ENCODE measurements around the gene DARS1. TPM values are rescaled to one million over a fixed set of nuclear protein-coding genes. Genes with fewer than 3 reads are reported as not detected.

Gene DARS1
- total RNA-seq (2022; extraction: Qiagen RNA extraction; ENCODE audit: low read depth), result 44.0 to 63.0 TPM (median 55.1 TPM) in 5 replicates

DNA sequence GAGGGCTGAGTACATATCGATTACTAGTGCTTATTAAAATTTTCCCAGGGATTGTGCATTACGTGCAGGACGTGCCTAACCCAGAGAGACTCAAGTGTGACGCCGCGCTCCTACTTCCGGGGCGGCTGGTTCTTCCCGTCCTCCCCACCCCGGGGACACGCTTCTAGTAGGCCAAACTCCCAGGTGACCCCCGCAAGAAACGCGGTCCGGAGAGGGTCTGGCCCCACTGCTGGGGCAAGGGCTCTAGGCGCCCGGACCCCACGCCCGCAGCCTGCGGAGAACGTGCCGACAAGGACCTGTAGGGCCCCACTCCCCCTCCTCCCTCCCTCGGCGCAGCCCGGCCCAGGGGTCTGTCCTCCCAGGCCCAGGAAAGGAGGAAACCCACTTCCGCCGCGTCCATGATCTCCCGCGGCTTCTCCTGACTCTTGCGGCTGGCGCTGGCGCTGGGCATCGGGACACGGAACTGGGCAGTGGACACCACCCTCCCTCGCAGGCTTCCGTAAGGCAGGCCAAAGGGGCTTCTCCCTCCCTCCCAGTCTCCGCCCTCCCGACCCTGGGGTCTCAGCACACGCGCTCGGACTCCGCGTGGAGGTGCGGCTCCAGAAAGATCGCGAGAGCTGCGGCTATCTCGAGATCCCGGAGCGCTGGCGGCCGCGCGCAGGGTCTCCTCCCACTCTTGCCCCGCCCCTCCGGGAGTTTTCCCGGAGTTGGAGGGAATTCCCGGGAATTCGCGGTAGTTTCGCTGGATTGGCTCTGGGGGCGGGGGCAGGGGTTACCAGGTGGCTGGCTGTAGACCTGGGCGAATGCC is at the start of gene DARS1:
Gene DARS1, minus strand, starts transcription at position 609 of the 808 bp plus-strand sequence. Its CDS starts 158 bp downstream, at position 451.

DNA sequence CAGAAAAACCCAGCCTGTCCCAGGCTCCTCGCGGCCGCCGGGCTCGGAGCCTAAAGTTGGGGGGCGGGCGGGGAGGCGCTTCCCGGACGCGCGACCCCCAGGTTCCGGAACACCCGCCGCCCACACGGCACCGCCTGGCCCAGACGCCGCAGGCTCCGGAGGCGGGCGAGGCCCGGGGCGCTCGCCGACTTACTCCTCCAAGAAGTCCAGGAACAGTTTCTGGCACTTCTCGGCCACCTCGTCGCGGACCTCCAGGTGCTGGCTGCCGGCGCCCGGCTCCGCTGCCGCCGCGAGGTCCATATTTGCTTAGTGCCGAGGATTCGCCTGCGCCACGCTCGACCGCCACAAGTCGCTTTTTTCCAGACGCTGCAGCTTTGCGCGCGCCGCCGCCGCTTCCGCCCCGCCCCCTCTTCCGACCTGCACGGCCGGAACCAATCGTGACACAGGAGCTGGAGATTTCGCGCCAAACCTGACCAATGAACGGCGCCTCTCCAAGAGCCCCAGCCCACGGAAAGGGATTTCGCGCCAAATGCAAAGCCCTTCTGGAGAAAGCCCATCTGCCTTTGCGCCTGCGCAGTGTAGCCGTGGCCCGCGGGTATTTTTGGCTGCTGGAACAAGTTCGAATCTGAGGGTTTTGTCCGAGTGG is 109.2 kb downstream of the DARS1 start, which contains the start of gene MCM6:
Gene MCM6, minus strand, starts transcription at position 378 of the 646 bp plus-strand sequence. Its CDS starts 78 bp downstream, at position 300.

Other genes starting within 250 kb of the DARS1 start
- 25.4 to 46.2 TPM (median 40.9 TPM) in 5 replicates for gene UBXN4, start 243.8 kb downstream of the DARS1 start, total RNA-seq (2022; extraction: Qiagen RNA extraction; ENCODE audit: low read depth)
- 0.04 to 0.06 TPM in 2 of 5 replicates, not detected in the others for gene LCT, start 148.4 kb downstream of the DARS1 start, total RNA-seq (2022; extraction: Qiagen RNA extraction; ENCODE audit: low read depth)
- 46.8 to 62.5 TPM (median 47.2 TPM) in 5 replicates for gene MCM6, start 109.2 kb downstream of the DARS1 start, total RNA-seq (2022; extraction: Qiagen RNA extraction; ENCODE audit: low read depth)
- gene CXCR4, start 132.5 kb upstream of the DARS1 start, total RNA-seq (2022; extraction: Qiagen RNA extraction; ENCODE audit: low read depth), result 0.38 to 0.85 TPM (median 0.45 TPM) in 5 replicates